Lower leg skin (tissue), 4 donors: ENCODE data around the gene PACRG. TPM values are rescaled to one million over a fixed set of nuclear protein-coding genes. Genes with fewer than 3 reads are reported as not detected.

Source experiments
- DNase-seq, 2 donors: peaks; one replicate each; pipeline ENCODE4 v3.0.0-alpha.2; 2019; ENCODE audit warnings: low spot score in 2 of 2
- H3K4me3 ChIP-seq: fragments of 200-600 bp; sonication (generic); 2 replicates; pipeline ENCODE4 v1.5.1; 2017; ENCODE audit warnings: mild to moderate bottlenecking, low read depth; ENCODE audit not compliant: poor library complexity, severe bottlenecking
- POLR2A ChIP-seq, 2 donors: fragments of 450-650 bp; IDR thresholded peaks; one replicate each; pipeline ENCODE4 v1.6.1; 2016 to 2017; ENCODE audit warnings: antibody characterized with exemption in 2 of 2, mild to moderate bottlenecking in 1 of 2, moderate library complexity in 1 of 2
- WGBS, 2 donors: methylation state at CpG; one replicate each; pipeline ENCODE4 v1.1.5; 2018; 5-methylcytosine and 5-hydroxymethylcytosine counted together
- intact Hi-C: fragments of 100-400 bp; cut with DNase I; formaldehyde crosslinking; loops from one replicate; pipeline ENCODE4 v1.15.0; 2023; ENCODE audit warnings: low total_unique reads
- total RNA-seq, 4 donors: library from RNA; depleted of rRNA; stranded (reverse); fragments of >200 nt; gene quantifications; one replicate each; pipeline ENCODE4 v1.1.0, GENCODE V29; 2016
- TF ChIP-seq, protein P1 (sequence below), 3 donors: fragments of 450-650 bp; IDR thresholded peaks; one replicate each; pipeline ENCODE4 v1.5.1; 2016; ENCODE audit warnings: antibody characterized with exemption in 3 of 3, mild to moderate bottlenecking in 3 of 3, moderate library complexity in 2 of 3

Gene PACRG
- total RNA-seq, 4 donors from 2014 or later: 0.38 to 3.9 (median 3.4) TPM; not detected in 1

DNA sequence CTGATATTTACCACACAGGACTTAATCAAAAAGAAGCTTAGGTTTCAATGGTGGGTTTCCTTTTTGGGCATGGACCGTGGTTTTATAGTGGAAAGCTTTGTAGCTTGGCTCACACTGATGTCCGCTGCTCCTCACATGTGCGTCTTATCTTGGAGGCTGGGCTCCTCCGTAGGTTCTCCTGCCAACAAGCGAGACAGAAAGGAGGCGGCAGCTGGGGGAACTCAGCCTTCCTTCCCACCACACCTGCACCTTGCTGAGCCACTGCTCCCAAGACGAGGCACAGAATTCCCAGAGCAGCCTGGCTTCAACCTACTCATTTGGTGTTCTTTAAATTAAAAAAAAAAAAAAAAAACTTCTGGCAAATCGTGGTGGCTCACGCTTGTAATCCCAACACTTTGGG lies 451.3 kb downstream of the PACRG start:
- 87 to 91% methylated on average over 9 of the region's 9 CpGs for WGBS, 2 donors
- no peak for DNase-seq
- no peak for TF ChIP-seq POLR2A (IDR thresholded peaks at IDR 0.05)
- TF ChIP-seq, protein P1, sequence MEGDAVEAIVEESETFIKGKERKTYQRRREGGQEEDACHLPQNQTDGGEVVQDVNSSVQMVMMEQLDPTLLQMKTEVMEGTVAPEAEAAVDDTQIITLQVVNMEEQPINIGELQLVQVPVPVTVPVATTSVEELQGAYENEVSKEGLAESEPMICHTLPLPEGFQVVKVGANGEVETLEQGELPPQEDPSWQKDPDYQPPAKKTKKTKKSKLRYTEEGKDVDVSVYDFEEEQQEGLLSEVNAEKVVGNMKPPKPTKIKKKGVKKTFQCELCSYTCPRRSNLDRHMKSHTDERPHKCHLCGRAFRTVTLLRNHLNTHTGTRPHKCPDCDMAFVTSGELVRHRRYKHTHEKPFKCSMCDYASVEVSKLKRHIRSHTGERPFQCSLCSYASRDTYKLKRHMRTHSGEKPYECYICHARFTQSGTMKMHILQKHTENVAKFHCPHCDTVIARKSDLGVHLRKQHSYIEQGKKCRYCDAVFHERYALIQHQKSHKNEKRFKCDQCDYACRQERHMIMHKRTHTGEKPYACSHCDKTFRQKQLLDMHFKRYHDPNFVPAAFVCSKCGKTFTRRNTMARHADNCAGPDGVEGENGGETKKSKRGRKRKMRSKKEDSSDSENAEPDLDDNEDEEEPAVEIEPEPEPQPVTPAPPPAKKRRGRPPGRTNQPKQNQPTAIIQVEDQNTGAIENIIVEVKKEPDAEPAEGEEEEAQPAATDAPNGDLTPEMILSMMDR (IDR thresholded peaks at IDR 0.05): no peak
- intact Hi-C loops: no loop called here
- no peak overlapping the region for H3K4me3 ChIP-seq

DNA sequence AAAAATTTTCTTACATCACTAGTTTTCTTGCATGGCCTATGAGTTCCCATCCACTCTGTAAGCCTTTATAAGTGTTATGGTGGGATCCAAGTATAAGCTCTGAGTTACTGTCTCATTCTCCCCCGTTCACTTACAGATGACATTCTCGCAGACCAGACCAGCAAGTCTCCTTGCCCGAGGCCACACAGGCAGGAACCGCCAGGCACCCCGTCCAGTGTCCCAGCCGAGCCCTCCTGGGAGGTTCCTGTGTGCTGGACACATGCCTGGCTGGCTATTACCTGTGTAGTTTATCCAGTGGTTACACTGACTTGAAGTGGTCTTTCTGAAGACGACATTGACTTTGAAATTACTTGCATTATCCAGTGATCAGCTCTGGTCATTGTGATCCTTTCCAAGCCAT lies 451.9 kb downstream of the PACRG start:
- TF ChIP-seq POLR2A (IDR thresholded peaks at IDR 0.05): no peak
- TF ChIP-seq, protein P1 (IDR thresholded peaks at IDR 0.05): no peak
- no peak for DNase-seq
- 89 to 92% methylated on average over 7 of the region's 7 CpGs for WGBS, 2 donors
- intact Hi-C loops: no loop called here
- no peak overlapping the region for H3K4me3 ChIP-seq

DNA sequence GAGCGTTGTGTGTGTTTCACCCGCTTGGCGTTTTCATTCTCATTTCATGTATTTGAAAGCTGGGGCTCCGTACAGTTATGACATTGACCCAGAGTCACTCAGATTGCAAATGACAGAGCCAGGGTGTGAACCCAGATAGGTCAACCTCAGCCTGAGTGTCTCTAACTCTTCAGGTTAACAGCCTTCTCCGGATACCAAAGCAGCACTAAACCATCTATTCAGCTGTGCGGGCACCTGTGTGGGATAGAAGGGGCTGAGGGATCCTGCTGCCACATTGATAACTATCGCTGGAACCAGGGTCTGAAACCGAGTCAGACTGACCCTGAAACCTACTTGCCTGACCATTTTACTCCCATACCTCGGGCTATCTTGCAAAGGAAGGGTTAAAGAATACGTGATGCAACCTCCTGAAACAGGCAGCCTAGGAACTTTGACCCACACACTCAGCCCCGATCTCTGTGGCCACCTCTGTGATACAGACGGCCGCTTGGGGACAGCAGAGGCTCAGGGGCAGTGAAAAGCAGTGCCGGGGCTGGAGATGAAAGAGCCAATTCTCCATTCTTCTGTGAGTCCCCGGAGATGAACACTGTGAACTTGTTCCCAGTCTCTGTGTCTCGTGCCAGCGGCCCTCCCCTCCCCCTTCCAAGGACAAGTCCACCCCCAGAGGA lies 453.2 kb downstream of the PACRG start:
- WGBS, 2 donors: 46 to 49% methylated on average over 17 of the region's 17 CpGs
- H3K4me3 ChIP-seq: no peak overlapping the region

DNA sequence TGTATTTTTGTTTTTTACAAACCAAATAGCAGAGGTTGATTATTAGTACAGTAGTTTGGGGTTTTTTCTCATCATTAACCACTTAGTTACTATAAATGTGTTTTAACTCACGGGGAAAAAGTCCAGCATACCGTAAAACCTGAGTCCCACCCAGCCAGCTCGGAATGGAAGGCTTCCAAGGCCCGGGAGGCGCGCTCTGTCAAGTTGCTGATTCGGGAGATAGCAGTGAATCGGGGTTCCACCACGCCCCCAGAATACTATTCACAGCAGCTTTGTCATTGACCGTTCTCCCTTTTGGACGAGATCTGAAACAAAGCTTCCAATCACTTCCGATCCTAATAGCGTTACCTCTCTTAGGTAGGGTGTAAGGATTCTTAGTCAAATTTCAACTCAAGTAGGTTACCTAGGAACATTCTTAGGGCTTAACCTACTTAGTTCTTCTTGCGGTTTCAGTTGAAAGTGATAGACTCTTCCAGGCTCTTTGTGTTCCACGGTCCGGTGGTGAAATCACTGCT lies 453.9 kb downstream of the PACRG start:
- 69 to 77% methylated on average over 16 of the region's 16 CpGs for WGBS, 2 donors
- TF ChIP-seq POLR2A (IDR thresholded peaks at IDR 0.05): no peak
- H3K4me3 ChIP-seq: no peak overlapping the region
- intact Hi-C loops: no loop called here
- no peak for DNase-seq

More for the DNA sequence above, 453.2 kb downstream of the PACRG start:
- TF ChIP-seq POLR2A (IDR thresholded peaks at IDR 0.05): no peak
- TF ChIP-seq, protein P1 (IDR thresholded peaks at IDR 0.05): peak in 1 of 3 donors; percentile 57
- intact Hi-C loops: no loop called here
- peak; percentile 50 to 90 for DNase-seq

DNA sequence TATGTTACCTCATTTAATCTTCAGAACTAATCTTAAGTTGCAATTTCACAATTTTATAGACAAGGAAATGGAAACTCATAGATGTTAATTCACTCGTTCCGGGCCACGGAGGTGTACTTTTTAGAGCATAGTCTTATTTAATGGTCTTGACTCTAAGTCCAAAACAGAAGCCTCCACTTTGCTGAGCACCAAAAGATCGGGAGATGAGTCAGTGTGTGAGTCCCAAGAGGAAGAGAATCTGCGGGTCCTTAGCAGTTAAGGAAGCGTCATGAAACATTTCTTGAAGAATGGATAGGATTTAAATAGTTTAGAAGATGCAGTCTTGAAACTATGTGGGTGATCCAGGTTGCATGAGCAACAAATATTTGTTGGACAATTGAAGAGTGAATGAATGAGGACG lies 454.9 kb downstream of the PACRG start:
- no peak for DNase-seq
- WGBS, 2 donors: 87 to 96% methylated on average over 7 of the region's 7 CpGs
- intact Hi-C loops: no loop called here
- H3K4me3 ChIP-seq: no peak overlapping the region
- no peak for TF ChIP-seq POLR2A (IDR thresholded peaks at IDR 0.05)
- TF ChIP-seq, protein P1 (IDR thresholded peaks at IDR 0.05): no peak

DNA sequence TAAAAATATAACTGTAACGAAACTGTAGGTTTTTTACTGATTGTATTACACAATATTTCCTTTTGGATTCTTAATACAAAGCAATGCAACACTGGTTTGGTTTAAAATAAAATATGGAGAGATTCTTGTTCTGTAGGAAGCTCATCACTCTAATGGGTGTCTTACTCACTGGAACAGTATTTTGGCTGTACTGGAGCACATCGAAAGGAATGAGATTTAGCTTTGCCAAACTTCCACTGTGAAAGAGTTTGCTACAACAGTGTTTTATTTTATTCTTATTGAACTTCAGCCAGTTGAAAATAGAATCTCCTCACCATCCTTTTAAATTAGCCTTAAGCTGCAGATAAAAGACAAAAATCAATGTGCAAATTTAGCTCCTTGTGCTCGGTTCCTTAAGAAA lies 456.0 kb downstream of the PACRG start:
- no peak for DNase-seq
- no peak for TF ChIP-seq POLR2A (IDR thresholded peaks at IDR 0.05)
- TF ChIP-seq, protein P1 (IDR thresholded peaks at IDR 0.05): no peak
- H3K4me3 ChIP-seq: no peak overlapping the region
- WGBS, 2 donors: 44 to 46% methylated on average over 3 of the region's 3 CpGs
- intact Hi-C loops: no loop called here
